ENCODE results near the gene SLC44A3.
"Not testable (repeated sequence)": the region's sequence is repeated elsewhere in the genome, so short reads cannot be mapped to it uniquely, and the experiment has no call there.

SLC44A3 gene

GRCh38 chr1:94803106-94803505 lies 17.1 kb upstream of the SLC44A3 start:
- no peak for DNase-seq

GRCh38 chr1:94803517-94804441 lies 16.4 kb upstream of the SLC44A3 start:
- DNase-seq: no peak

DNA sequence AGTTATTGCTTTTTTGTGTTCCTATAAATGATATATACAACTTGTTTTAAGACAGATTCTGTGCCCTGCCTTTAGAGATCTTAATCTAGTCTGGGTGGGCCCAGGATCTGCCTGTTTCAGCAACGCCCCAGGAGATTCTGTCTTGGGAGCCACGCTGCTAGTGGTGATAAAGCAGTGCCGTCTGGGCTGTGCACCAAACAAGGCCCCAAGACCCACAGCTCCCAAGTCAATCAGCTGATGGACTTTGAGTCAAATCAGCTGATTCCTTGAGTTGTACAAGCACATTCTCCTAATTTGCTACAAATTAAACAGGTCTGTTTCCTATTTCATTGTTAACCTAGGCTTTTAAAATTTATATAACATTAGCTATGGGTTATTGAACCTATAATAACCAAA lies 15.7 kb upstream of the SLC44A3 start:
- DNase-seq: no peak

DNA sequence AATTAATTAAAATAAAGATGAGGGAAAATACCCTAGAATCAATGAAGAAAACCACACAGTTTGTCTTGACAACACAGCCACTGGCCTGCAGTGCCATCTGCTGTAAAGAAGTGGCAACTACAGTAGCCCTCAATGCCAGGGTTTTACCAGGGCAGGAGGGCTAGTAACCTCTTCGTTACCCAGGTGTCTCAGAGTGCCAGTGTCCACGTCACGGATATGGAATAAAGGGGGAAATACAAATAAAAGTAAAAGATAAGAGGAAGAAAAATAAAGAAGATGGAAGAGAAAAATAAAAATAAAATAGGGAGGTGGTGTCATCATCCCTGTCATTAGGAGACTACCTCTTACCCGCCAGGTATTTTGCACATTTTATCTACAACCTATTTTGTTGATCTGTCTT lies 14.2 kb upstream of the SLC44A3 start:
- DNase-seq: peak; percentile 56

DNA sequence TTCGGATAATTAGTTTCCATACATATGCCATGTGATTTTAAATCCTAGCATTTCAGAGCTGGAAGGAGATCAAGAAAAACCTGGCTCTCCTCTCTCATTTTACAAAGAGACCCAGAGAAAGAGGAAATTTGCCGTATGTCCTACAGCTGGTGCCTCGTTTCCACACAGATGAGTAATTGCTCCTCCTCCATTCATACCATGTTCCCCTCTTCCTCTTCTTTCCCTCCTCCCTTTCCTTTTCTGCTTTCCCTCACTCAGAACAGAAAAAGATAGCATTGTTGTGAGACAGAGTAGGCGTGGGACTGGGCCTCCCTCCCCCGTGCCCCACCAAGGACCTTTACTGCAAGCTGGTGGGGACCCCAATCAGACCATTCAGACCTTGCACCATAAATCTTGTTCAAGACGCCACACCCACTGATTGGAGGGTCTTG lies 13.7 kb upstream of the SLC44A3 start:
- DNase-seq: no peak

- no peak for DNase-seq
These were observed 12.2 kb upstream of the SLC44A3 start for GRCh38 chr1:94807742-94808491.

GRCh38 chr1:94808669-94809068 lies 11.5 kb upstream of the SLC44A3 start:
- DNase-seq: no peak

DNA sequence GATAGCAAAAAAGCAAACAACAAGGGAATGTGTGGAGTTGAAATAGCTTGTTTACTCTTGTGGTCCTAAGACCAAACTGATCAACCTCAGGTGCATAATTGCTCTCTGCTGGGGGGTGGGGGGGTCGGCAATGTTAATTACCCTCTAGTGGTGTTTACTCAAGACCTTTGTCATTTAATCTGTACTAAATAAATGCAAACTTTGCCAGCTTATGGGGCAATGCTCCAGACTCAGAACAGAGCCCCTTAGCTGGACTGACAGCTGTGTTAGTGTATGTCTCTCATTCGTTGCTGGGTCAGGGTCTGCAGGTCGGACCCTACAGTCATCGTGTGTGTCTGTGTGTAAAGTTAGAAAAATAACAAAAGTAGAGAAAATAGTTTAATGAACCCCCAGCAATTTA lies 7.2 kb upstream of the SLC44A3 start:
- DNase-seq: no peak

DNA sequence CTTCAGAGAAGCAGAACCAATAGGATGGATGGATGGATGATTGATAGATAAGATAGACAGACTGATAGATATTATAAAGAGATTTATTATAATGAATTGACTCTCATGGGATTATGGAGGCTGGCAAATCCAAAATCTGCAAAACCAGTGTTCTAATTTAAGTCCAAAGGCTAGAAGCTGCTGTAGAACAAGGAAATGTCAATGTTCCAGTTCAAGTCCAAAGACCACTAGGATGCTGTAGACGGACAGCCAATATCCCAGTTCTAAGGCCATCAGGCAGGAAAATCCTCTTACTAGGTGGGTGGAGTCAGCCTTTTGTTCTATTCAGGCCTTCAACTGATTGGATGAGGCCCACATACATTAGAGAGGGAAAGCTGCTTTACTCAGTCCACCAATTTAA lies 4.1 kb upstream of the SLC44A3 start:
- no peak for DNase-seq

DNA sequence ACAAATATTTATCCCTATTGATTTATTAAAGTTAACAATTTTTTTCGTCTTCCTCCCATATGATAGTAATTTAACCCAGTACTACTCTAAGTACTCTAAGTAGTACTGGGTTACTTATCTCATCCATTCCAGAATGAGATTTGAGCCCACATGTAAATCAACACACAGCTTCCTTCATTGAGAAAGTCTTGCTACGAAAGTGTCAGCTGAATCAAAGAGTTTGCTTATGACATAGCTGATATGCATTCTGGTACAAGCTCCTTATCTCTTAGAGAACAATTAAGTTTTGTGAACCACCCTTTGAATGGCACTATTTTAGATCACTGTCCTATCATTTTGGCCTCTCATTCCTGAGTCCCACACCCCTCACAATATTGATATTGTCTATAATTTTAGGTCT lies 2.4 kb upstream of the SLC44A3 start:
- no peak for DNase-seq

- DNase-seq: no peak
These were observed 766 bp upstream of the SLC44A3 start for GRCh38 chr1:94819238-94819944.

GRCh38 chr1:94820936-94821335 lies 779 bp downstream of the SLC44A3 start:
- DNase-seq: no peak

DNA sequence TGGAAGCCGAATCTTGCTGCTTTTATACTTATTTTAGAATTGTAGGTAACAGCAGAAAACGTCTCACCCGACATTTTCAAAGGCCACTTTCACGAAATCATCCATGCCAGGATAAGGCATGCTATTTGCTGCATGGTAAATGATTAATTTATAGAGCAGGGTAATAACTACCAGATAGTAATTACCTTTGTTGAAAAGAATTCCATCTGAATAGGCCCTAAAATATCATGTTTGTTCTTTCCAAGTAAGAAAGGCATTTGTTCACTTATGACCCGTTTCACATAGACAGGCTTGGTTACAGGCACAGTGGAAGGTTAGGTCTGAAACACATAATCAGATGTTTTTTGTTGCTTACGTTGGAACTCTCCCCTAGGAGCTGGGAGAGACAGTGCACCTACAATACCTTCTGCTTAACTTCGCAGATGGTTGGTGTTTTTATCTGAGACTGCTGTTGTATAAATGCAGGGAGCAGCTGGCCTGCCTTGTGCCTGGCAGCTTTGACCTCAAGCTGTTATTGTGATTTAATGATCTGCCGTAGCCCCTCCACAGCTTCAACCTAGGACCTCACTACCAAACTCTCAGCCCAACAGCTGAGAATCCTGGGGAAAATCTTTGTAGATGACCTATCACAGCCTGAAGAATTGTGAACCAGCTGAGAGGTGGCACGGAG lies 1.6 kb downstream of the SLC44A3 start:
- DNase-seq: no peak

GRCh38 chr1:94823116-94823515 lies 3.0 kb downstream of the SLC44A3 start:
- no peak for DNase-seq

DNA sequence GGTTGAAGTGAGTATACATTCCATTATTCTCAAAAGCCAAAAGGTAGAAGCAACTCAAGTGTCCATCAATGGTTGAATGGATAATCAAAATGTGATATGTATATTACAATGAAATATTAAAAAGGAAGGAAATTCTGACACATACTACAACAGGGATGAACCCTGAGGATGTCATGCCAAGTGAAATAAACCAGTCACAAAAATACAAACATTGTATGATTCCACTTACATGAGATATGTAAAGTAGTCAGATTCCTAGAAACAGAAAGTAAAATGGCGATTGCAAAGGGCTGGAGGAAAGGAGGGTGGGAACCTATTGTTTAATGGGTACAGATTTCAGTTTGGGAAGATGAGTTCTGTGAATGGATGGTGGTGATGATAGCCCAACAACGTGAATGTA lies 5.8 kb downstream of the SLC44A3 start:
- no peak for DNase-seq

DNA sequence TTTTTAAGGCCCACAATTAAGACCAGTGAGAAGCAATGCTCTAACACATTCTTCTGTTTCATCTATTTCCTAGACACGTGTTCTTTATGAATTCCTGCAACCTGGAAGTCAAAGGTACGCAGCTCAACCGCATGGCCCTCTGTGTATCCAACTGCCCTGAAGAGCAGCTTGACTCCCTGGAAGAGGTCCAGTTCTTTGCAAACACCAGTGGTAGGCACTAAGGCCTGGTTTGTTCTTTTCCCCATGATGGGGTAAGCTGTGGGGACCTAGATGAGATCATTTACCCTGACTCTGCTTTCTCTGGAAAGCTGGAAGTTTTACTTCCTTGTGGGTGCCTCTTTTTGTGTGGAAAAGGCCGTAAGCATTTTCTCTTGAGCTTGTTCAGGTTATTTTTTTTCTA lies 7.3 kb downstream of the SLC44A3 start:
- DNase-seq: no peak

GRCh38 chr1:94828251-94828650 lies 8.1 kb downstream of the SLC44A3 start:
- DNase-seq: no peak

GRCh38 chr1:94831641-94832040 lies 11.5 kb downstream of the SLC44A3 start:
- DNase-seq: no peak

- no peak for DNase-seq
These were observed 12.3 kb downstream of the SLC44A3 start for GRCh38 chr1:94832446-94832845.

DNA sequence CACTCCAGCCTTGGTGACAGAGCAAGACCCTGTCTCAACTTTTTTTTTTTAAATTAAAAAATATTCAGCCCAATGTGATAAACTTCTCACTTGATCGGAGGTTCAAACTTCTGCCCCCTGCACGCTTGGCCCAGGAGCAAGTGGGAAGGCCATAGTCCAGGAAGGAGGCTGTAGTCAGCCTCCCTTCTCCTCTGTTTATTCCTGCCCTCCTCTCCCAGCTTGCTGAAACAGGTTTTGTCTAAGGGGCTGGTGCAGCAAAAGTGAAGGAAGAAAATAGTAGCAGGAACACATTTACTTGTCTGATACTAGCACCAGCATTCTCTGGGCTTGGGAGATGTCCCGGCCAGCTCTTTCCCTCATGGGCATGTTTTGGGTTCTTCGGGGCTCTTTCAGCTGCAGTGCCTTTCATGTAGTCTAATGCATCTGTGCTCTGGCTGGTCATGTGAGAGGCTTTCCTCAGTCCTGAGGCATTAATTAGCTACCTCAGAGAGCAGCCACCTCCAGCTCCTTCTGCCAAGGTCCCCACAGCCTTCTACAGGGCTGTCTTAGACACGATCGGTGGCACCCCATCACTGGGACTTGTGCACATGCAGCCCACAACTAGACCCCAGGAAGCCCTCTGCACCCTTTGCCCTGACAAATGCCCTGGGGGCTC lies 12.9 kb downstream of the SLC44A3 start:
- DNase-seq: no peak

DNA sequence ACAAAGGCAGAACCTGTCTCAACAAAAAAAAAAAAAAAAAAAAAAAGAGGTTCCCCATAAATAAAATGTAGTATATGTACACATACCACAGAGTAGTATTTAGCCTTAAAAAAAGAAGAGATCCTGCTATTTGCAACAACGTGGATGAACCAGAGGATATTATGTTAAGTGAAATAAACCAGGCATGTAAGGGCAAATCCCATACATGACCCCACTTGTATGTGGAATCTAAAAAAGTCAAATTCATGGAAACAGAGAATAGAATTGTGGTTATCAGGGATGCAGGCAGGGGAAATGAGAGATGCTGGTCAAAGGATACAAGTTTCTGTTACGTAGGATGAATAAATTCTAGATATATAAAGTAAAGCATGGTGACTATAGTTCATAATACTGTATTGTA lies 16.7 kb downstream of the SLC44A3 start:
- DNase-seq: no peak

DNA sequence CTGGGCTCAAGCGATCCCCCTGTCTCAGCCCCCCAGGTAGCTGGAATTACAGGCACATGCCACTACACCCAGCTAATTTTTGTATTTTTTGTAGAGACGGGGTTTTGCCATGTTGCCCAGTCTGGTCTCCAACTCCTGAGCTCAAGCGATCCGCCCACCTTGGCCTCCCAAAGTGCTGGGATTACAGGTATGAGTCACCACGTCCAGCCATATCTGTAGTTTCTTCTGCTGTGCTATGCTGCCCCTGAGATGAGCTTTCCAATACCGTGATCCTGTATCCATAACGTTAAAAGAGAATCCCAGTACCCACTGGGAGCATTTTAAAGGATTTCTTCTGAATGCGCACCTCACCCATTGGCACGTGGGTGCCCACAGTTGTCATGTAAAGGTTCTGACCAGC lies 20.2 kb downstream of the SLC44A3 start:
- not testable (repeated sequence) for DNase-seq
